SIG-M5 (cell line): Measurements from ENCODE around the gene WDR47.

Source experiments
- DNase-seq: peaks from one replicate; lab custom pipeline; 2025; lab: John Stamatoyannopoulos, UW

The WDR47 gene

DNA sequence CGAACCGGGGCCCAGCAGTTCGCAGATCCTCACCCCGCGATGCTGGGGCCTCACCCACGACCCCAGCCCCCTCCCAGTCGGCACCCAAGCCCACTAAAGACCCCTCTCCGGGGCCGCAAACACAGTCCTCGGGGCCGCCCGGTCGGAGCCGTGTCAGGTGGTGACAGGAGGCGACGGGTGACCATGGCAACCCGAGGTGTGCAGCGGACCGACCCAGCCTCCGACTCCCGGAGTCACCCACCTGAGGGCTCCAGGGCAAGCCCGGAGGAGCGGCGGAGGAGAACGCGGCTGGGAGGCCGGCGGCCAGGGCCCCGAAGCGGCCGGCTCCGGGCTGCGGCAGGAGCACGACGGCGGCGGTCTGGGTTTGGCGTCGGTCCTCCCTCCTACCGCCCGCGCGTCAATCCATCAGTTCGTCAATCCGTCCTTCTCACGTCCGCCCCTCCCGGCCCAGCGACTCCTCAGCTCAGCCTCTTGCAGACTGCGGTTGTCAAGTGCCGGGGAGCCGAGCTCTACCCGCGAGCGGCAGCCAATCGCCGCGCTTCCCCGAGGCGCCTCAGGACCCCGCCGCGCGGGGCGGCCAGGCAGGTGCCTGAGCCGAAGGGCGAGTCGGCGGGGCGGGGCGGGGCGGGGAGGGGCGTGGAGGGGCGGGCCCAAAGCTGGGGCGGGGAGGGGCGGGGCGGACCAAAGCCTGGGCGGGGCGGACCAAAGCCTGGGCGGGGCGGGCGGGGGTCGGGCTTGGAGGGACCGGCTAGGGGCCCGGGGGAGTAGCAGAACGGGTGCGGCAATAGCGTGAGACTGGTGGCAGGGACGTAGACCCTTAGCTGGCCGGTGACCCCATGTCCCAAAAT, at the start of gene WDR47:
Gene WDR47 (minus strand): TSS at position 482 of the 848 bp plus-strand sequence. CDS start 18,590 bp downstream, outside the sequence.
- DNase-seq: peak; percentile 83

- DNase-seq: no peak
Observed at GRCh38 chr1:109091078-109091838, 49.4 kb upstream of the WDR47 start.

DNA sequence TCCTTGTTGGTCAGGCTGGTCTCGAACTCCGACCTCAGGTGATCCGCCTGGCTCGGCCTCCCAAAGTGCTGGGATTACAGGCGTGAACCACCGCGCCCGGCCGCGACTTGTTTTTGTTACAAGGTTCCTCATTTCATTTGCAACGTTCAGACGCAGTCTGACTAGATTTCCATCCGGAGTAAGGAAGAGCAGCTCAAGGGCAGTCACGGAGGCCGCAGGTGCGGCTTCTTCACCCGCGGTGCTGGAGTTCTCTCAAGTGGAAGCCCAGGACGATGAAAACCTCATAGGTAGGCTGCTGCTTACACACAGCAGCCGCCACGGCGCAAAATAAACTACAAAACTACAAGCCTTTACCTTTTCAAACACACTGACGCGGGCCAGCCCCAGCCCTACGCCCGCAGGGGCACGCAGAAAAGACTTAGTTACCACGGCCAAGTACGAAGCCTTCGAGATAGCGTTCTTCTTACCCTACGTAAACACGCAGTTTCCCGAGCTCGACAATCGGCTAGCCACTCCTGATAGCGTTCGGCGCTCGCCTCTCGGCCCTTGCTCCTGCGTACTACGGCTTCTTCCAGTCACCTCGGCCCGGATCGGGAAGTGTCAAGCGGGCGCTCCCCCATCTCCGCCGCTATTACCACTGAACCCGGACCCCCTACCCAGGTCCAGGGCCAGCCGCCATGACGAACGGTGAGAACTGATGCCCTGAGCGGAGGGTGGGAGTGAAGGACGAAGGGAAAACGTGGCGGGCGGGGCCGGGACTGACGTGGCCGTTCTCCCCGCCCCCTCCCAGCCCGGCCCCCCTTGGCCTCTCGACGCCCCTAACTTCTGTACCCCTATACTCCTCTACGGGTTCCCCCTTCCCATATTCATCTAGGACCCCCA, 48.5 kb upstream of the WDR47 start, which contains the start of gene TMEM167B:
Gene TMEM167B (plus strand): TSS at position 569 of the 882 bp plus-strand sequence. CDS start 109 bp downstream, at position 678.
- peak; percentile 85 for DNase-seq

DNA sequence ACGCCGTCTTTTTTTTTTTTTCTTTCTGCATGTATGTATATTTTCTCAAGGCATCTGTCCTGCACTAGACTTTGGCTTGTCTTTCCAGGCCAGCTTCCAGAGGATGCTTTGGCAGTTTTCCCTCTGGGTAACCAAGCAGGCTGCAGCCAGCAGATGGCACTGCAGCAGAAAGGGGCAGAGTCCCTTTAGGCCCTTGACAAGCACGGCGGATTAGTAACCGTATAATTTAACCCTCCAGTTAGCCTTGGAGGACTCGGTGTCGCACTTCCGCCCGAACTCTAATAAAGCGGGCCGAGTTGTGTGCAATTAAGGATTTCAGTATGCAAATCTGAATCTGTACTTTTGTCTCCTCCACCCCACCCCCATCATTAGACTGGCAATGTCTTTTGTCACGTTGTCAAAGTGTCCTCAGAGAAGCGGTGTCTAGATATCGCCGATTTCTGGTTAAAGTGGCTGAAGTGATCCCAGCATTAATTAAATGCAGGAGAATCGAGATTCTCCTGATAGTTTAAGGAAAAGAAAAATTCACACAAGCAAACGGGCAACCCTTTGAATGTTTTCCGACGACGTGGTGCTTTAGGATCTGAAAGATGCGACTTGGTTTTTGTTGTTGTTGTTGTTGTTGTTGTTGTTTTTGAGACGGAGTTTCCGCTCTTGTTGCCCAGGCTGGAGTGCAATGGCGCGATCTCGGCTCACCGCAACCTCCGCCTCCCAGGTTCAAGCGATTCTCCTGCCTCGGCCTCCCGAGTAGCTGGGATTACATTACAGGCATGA, 47.5 kb upstream of the WDR47 start:
- no peak for DNase-seq

GRCh38 chr1:109084563-109085517, 42.9 kb upstream of the WDR47 start:
- no peak for DNase-seq

DNA sequence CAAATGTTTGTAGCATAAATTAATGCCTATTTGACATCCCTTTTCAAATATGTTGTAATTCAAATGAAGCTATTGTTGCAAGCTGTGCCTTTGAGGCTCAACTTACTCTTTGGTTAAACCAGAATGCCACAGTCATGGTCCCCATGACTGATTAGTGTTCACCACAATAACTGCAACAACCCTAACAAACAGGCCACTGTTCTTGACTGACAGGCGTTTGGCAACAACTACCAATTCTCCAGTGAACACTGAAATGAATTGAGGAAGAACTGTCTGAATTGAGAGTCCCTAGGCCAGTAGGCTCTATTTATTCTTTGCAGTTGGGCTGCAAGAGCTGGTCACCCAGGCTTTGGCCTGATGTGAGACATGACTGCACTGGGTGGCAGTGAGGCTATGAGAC, 42.0 kb upstream of the WDR47 start:
- no peak for DNase-seq

DNA sequence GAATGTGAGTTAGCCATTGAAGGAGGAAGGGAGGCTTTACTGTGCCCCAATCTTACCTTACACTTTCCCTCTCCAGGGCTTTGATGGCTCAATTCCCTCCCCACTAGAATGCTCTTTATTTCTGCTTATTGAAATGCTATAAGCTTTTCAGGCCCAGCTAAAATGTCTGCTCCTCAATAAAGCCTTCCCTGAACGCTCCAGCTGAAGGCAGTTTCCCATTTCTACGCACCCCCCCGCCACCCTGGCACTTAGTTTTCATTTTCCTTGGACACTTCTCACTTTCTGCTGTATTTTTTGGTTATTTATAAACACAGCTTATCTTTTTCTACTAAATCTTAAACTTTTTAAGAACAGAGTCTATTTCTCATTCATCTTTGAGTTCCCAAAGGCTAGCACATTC, 41.6 kb upstream of the WDR47 start:
- no peak for DNase-seq

GRCh38 chr1:109080441-109081082, 38.7 kb upstream of the WDR47 start:
- DNase-seq: no peak

GRCh38 chr1:109079240-109079622, 37.3 kb upstream of the WDR47 start:
- DNase-seq: no peak

DNA sequence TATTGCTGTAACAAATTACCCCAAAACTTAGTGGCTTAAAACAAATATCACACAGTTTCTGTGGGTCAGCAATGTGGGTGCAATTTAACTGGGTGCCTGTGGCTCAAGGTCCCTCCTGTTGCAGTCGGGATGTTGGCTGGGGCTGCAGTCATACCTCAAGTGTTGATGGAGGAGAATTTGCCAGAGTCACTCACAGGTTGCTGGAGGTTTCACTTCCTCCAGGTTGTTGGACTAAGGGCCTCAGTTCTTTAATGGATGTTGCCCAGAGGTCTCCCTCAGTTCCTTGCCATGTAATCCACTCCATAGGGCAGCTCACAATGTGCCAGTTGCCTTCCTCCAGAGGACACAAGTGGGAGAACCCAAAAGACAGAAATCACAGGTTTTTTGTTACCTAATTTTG, 36.4 kb upstream of the WDR47 start:
- DNase-seq: no peak

DNA sequence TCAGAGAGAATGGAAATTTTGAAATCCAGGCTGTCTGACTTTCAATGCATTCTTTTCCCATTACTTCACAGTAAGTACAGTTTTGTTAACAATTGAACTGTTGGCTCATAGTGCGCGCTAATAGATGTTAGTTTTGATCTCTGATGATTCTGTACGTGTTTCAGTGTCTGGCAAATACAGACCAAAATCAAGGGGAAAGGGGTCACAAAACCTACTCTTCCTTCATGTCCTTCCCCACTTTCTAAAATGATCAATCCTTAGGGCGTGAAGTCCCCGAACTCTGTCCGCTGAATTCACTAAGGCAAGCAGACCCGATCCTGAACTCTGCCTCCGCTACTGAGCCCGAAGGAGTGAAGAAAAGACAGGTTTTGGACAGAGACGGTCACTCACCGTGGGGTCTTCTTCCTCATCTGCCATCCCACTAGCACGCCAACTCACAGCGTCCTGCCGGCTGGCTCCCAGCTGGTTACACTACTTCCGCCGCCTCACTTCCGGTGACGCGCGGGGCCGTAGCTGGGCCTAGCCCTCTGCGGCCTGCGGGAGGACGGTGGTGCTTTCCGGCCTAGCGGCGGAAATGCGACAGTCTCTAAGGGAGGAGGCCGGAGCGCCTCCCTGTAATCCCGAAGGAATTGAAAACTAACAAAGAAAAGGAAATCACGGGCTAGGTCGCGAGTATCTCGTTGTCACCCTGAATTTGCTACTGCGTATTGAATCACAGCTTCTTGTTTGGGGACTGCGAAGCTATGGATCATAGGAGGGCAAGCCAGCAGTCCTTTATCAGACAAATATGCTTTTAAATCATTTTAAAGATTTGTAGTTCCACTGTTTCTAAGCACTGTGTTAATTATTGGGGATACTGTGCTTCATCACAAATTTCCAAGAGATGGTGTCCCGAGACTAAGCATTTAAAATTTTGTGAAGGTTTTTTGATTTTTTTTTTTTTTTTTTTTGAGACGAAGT, 33.9 kb upstream of the WDR47 start, which contains the start of gene TAF13:
Gene TAF13 (minus strand): TSS at position 473 of the 960 bp plus-strand sequence. CDS start 56 bp downstream, at position 417.
- peak; percentile 43 for DNase-seq

DNA sequence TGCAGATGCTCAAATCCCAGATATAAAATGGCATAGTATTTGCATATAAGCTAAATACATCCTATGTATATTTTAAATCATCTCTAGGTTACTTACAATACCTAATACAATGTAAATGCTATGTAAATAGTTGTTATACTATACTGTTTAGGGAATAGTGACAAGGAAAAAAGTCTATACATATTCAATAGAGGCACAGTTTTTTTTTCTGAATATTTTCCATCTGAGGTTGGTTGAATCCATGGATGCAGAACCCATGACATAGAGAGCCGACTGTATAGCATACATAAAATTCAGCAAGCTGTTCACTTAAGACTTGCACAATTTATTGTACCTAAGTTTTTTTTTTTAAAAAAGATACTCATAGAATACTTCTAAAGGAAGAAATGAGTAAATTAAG, 27.4 kb upstream of the WDR47 start:
- no peak for DNase-seq

GRCh38 chr1:109067883-109068282, 26.0 kb upstream of the WDR47 start:
- DNase-seq: no peak

- DNase-seq: no peak
Observed at GRCh38 chr1:109065137-109065536, 23.2 kb upstream of the WDR47 start.

GRCh38 chr1:109061183-109061582, 19.3 kb upstream of the WDR47 start:
- no peak for DNase-seq

DNA sequence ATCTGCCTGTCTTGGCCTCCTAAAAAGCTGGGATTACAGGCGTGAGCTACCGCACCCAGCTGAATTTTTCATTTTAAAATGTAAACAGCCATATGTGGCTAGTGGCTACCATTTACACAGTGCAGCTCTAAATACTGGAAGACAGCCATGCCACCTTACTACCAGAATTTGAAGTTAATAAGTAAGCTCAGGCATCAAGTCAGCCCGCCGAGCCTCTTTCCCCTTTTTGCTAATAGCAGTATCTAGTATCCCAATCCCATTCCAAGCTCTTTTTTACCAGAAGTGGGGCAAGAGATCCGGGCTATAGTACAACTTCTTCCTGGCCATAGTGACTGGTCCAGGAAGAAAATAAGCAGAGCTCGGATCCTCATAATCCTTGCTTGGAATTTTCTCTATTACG, 18.8 kb upstream of the WDR47 start:
- no peak for DNase-seq

- no peak for DNase-seq
Observed at GRCh38 chr1:109059026-109059425, 17.1 kb upstream of the WDR47 start.

- DNase-seq: no peak
Observed at GRCh38 chr1:109056064-109056463, 14.2 kb upstream of the WDR47 start.
